DOHH2 (cell line): ENCODE measurements around the gene NOP16.

Experiments used
- H3F3A ChIP-seq: fragments of 200-600 bp; sonication (generic), shearing (Covaris generic); 2 replicates; pipeline ENCODE4 v1.6.0; 2016; ENCODE audit warnings: antibody characterized with exemption, mild to moderate bottlenecking; ENCODE audit not compliant: control insufficient read depth, insufficient read depth
- H3K27ac ChIP-seq: fragments of 200-600 bp; sonication (generic); 2 replicates; pipeline ENCODE4 v1.5.1; 2014; ENCODE audit warnings: low read depth, mild to moderate bottlenecking, low read length, moderate library complexity
- H3K27me3 ChIP-seq: fragments of 200-600 bp; sonication (generic); 2 replicates; pipeline ENCODE4 v1.6.1; 2014; ENCODE audit warnings: mild to moderate bottlenecking, low read length, mixed read lengths; ENCODE audit not compliant: control insufficient read depth
- H3K36me3 ChIP-seq: fragments of 200-600 bp; sonication (generic); 2 replicates; pipeline ENCODE4 v1.6.1; 2014; ENCODE audit warnings: mild to moderate bottlenecking, low read length, moderate library complexity, mixed read lengths; ENCODE audit not compliant: control insufficient read depth
- H3K4me1 ChIP-seq: fragments of 200-600 bp; sonication (generic); 2 replicates; pipeline ENCODE4 v1.6.1; 2014; ENCODE audit warnings: mild to moderate bottlenecking, low read length, mixed read lengths; ENCODE audit not compliant: control insufficient read depth
- H3K4me2 ChIP-seq: fragments of 200-600 bp; sonication (generic); 2 replicates; pipeline ENCODE4 v1.6.0; 2014; ENCODE audit warnings: mild to moderate bottlenecking, low read length, moderate library complexity
- H3K4me3 ChIP-seq: fragments of 200-600 bp; sonication (generic); 2 replicates; pipeline ENCODE4 v1.5.1; 2014; ENCODE audit warnings: mild to moderate bottlenecking, low read length, mixed read lengths
- H3K79me2 ChIP-seq: fragments of 200-600 bp; sonication (generic); 2 replicates; pipeline ENCODE4 v1.6.1; 2014; ENCODE audit warnings: mild to moderate bottlenecking, low read length, mixed read lengths; ENCODE audit not compliant: control insufficient read depth
- H3K9me2 ChIP-seq: fragments of 200-600 bp; sonication (generic); replicated peaks from 2 replicates; pipeline ENCODE4 v1.6.1; 2014; ENCODE audit warnings: mild to moderate bottlenecking, low read length, mixed read lengths; ENCODE audit not compliant: control insufficient read depth
- H3K9me3 ChIP-seq: fragments of 200-600 bp; sonication (generic); 2 replicates; pipeline ENCODE4 v1.6.1; 2014; ENCODE audit warnings: antibody characterized with exemption, low read length, mixed read lengths; ENCODE audit not compliant: control insufficient read depth, insufficient read depth
- H4K20me1 ChIP-seq: fragments of 200-600 bp; sonication (generic); 2 replicates; pipeline ENCODE4 v1.6.0; 2014; ENCODE audit warnings: low read depth, mild to moderate bottlenecking, antibody characterized with exemption, low read length, moderate library complexity; ENCODE audit not compliant: control insufficient read depth, insufficient read depth
- CTCF ChIP-seq: fragments of 200-600 bp; sonication (generic); IDR thresholded peaks from one replicate; pipeline ENCODE4 v1.5.1; 2014; ENCODE audit warnings: antibody characterized with exemption, mild to moderate bottlenecking, low read depth, low read length; ENCODE audit not compliant: poor library complexity, severe bottlenecking
- EZH2phosphoT487 ChIP-seq: fragments of 200-600 bp; sonication (generic); IDR thresholded peaks from 2 replicates; pipeline ENCODE4 v1.6.1; 2017; ENCODE audit warnings: borderline replicate concordance, mild to moderate bottlenecking, antibody characterized with exemption, low read length, moderate library complexity, mixed read lengths

The NOP16 gene

GRCh38 chr5:176341325-176342157, 46.9 kb downstream of the NOP16 start:
- Histone ChIP-seq H3K79me2 (no peaks in the 10 kb centered on the region), H3K4me2 (no peak overlapping the region), H4K20me1 (no peaks in the 10 kb centered on the region), H3K4me3 (no peak overlapping the region), H3K27me3 (no peaks in the 10 kb centered on the region), H3K9me3 (no peaks in the 10 kb centered on the region), H3K36me3 (peaks cover 41% of the 10 kb centered on the region), H3K27ac (no peak overlapping the region), H3F3A (no peaks in the 10 kb centered on the region), H3K9me2 (no peaks in the 10 kb centered on the region), H3K4me1 (no peaks in the 10 kb centered on the region)
- TF ChIP-seq EZH2phosphoT487: no peak
- no peak for TF ChIP-seq CTCF

- no peak overlapping the region for H3K4me3 ChIP-seq
- TF ChIP-seq EZH2phosphoT487 (no peak), CTCF (no peak)
- no peaks in the 10 kb centered on the region for H3F3A ChIP-seq
- no peaks in the 10 kb centered on the region for H3K9me2 ChIP-seq
- no peaks in the 10 kb centered on the region for H4K20me1 ChIP-seq
- H3K79me2 ChIP-seq: no peaks in the 10 kb centered on the region
- H3K4me1 ChIP-seq: no peaks in the 10 kb centered on the region
- no peak overlapping the region for H3K27ac ChIP-seq
- peaks cover 23% of the 10 kb centered on the region for H3K36me3 ChIP-seq
- H3K4me2 ChIP-seq: no peak overlapping the region
- H3K27me3 ChIP-seq: no peaks in the 10 kb centered on the region
- no peaks in the 10 kb centered on the region for H3K9me3 ChIP-seq
These were observed 49.1 kb downstream of the NOP16 start for GRCh38 chr5:176339304-176339703.

GRCh38 chr5:176337913-176338312, 50.5 kb downstream of the NOP16 start:
- no peaks in the 10 kb centered on the region for H3K79me2 ChIP-seq
- no peaks in the 10 kb centered on the region for H3K9me3 ChIP-seq
- H3K36me3 ChIP-seq: peaks cover 20% of the 10 kb centered on the region
- H3K27ac ChIP-seq: no peak overlapping the region
- H3K9me2 ChIP-seq: no peaks in the 10 kb centered on the region
- TF ChIP-seq CTCF: no peak
- no peak for TF ChIP-seq EZH2phosphoT487
- no peaks in the 10 kb centered on the region for H3K27me3 ChIP-seq
- H3K4me1 ChIP-seq: no peaks in the 10 kb centered on the region
- H3F3A ChIP-seq: no peaks in the 10 kb centered on the region
- no peak overlapping the region for H3K4me3 ChIP-seq
- H3K4me2 ChIP-seq: no peak overlapping the region
- no peaks in the 10 kb centered on the region for H4K20me1 ChIP-seq
